H1 (cell line): ENCODE results near the gene DLEC1. TPM values are rescaled to one million over a fixed set of nuclear protein-coding genes. Genes with fewer than 3 reads are reported as not detected.

Experiments
- RAD21 ChIP-seq, 2 experiments: IDR thresholded peaks in 1 of 2; conservative IDR thresholded peaks in 1 of 2; 2 replicates each; pipeline ENCODE4 v1.6.1; 2011; ENCODE audit warnings: low read depth in 2 of 2, low read length in 2 of 2, improper control_type of control experiment in 1 of 2, inconsistent platforms in 1 of 2, mild to moderate bottlenecking in 1 of 2, moderate library complexity in 1 of 2
- polyA plus RNA-seq, 7 experiments: library from polyadenylated mRNA; depleted of rRNA in 3 of 7; stranded (reverse) in 5 of 7; unstranded in 2 of 7; fragments of >200 nt in 5 of 7; fragments of 200-250 nt in 2 of 7; gene quantifications; 1 replicate in 5 of 7; 2 replicates in 1 of 7; 4 replicates in 1 of 7; pipeline versions ENCODE4 v1.2.1 to v1.2.3, GENCODE V29; 2011 to 2013; ENCODE audit warnings: missing spikeins in 2 of 7, mixed read lengths in 2 of 7
- total RNA-seq: library from RNA; stranded (reverse); fragmentation: NEBNext Ultra II Directional; extraction: Animal tissue kit (Norgen Biotek cat#: 25700); gene quantifications from 2 replicates; pipeline ENCODE4 v1.2.1, GENCODE V29; 2021

DLEC1 gene
- total and polyA plus RNA-seq, 2 of the 8 experiments (the other 6 are each of a cell fraction or from before 2014, with no cell fraction given), result 0.26 to 0.76 TPM

- peak; percentile 53 to 58 for TF ChIP-seq RAD21 (IDR thresholded peaks at IDR 0.05 in 1 of 2, conservative IDR thresholded peaks at IDR 0.05 in 1 of 2; ENCODE audit: low read depth in 2 of 2, low read length in 2 of 2)
These were observed 34.5 kb upstream of the DLEC1 start (continued) for GRCh38 chr3:38004415-38005075.
